Occipital lobe (tissue), 2 donors: ENCODE measurements around the gene GARS1. TPM values are rescaled to one million over a fixed set of nuclear protein-coding genes. Genes with fewer than 3 reads are reported as not detected.

ENCODE experiments used
- DNase-seq: peaks from one replicate; lab custom pipeline; 2025; lab: John Stamatoyannopoulos, UW
- total RNA-seq: library from RNA; depleted of rRNA; stranded (reverse); fragments of >200 nt; gene quantifications from one replicate; pipeline ENCODE4 v1.2.3, GENCODE V29; 2014

The GARS1 gene
- total RNA-seq, 1 donor from 2014 or later = 47.1 TPM

GRCh38 chr7:30678805-30679204 is 84.1 kb downstream of the GARS1 start:
- DNase-seq = no peak

GRCh38 chr7:30679664-30680063 is 85.0 kb downstream of the GARS1 start:
- no peak for DNase-seq

- DNase-seq = no peak
Measured at GRCh38 chr7:30681331-30681797, 86.7 kb downstream of the GARS1 start.

- DNase-seq = no peak
Measured at GRCh38 chr7:30681815-30682211, 87.1 kb downstream of the GARS1 start.

- no peak for DNase-seq
Measured at GRCh38 chr7:30682212-30683083, 87.8 kb downstream of the GARS1 start, which contains the start of gene CRHR2. Gene CRHR2 (minus strand): TSS chr7:30682456. CDS start chr7:30682280, 176 bp downstream.

- DNase-seq = no peak
Measured at GRCh38 chr7:30683306-30683705, 88.6 kb downstream of the GARS1 start.

Other genes with a start within 250 kb of the GARS1 start
- 1.9 TPM for gene NOD1, start 116.1 kb upstream of the GARS1 start, total RNA-seq
- gene GGCT, start 90.0 kb upstream of the GARS1 start, total RNA-seq = 17.6 TPM
- gene CRHR2, start 87.6 kb downstream of the GARS1 start, total RNA-seq = 1.1 TPM
- gene INMT, start 157.3 kb downstream of the GARS1 start, total RNA-seq = 0.16 TPM
- 5.3 TPM for gene MINDY4, start 176.5 kb downstream of the GARS1 start, total RNA-seq